Sigmoid colon (tissue), 7 donors: ENCODE measurements around the gene KCTD1. TPM values are rescaled to one million over a fixed set of nuclear protein-coding genes. Genes with fewer than 3 reads are reported as not detected.
A peak's percentile ranks its signal among the peaks of the same experiment; 100 is the strongest.

Experiments used
- DNase-seq: peaks from one replicate; pipeline ENCODE4 v3.0.0-alpha.2; 2019
- H3K27ac ChIP-seq, 4 donors: fragments of 200-600 bp; sonication (generic); one replicate each; pipeline ENCODE4 v1.5.1; 2016 to 2019; ENCODE audit warnings: mild to moderate bottlenecking in 1 of 4
- H3K27me3 ChIP-seq, 3 donors: fragments of 200-600 bp; sonication (generic); one replicate each; pipeline ENCODE4 v1.5.1; 2019; ENCODE audit warnings: mild to moderate bottlenecking in 1 of 3
- H3K36me3 ChIP-seq, 4 donors: fragments of 200-600 bp; sonication (generic); one replicate each; pipeline ENCODE4 v1.5.1; 2016 to 2019
- H3K4me1 ChIP-seq, 4 donors: fragments of 200-600 bp; sonication (generic); one replicate each; pipeline ENCODE4 v1.5.1; 2017 to 2019
- H3K4me3 ChIP-seq, 4 donors: fragments of 200-600 bp; sonication (generic); one replicate each; pipeline ENCODE4 v1.5.1; 2017 to 2019; ENCODE audit warnings: mild to moderate bottlenecking in 2 of 4, moderate library complexity in 1 of 4
- H3K9me3 ChIP-seq, 4 donors: fragments of 200-600 bp in 3 of 4; sonication (generic) in 3 of 4; one replicate each; pipeline versions ENCODE4 v1.5.1 to v1.6.1; 2013 to 2019
- CTCF ChIP-seq, 4 experiments: fragments of 450-650 bp in 3 of 4; fragments of 200-600 bp in 1 of 4; IDR thresholded peaks; one replicate each; pipeline ENCODE4 v1.5.1; 2016 to 2019; ENCODE audit warnings: antibody characterized with exemption in 4 of 4, mild to moderate bottlenecking in 3 of 4, moderate library complexity in 2 of 4
- EP300 ChIP-seq, 4 donors: sonication (generic); formaldehyde crosslinking; IDR thresholded peaks; one replicate each; pipeline ENCODE4 v1.6.1; 2017; ENCODE audit warnings: antibody characterized with exemption in 4 of 4
- POLR2A ChIP-seq, 2 donors: fragments of 450-650 bp; IDR thresholded peaks; one replicate each; pipeline ENCODE4 v1.6.1; 2016; ENCODE audit warnings: antibody characterized with exemption in 2 of 2, mild to moderate bottlenecking in 2 of 2, moderate library complexity in 2 of 2
- POLR2AphosphoS5 ChIP-seq, 4 donors: sonication (generic); formaldehyde crosslinking; IDR thresholded peaks; one replicate each; pipeline ENCODE4 v1.6.1; 2017; ENCODE audit warnings: antibody characterized with exemption in 4 of 4
- WGBS, 2 donors: extraction: QIAGEN DNeasy Blood & Tissue Kit; methylation state at CpG; one replicate each; pipeline ENCODE4 v1.1.7; 2013; 5-methylcytosine and 5-hydroxymethylcytosine counted together
- intact Hi-C: fragments of 100-400 bp; cut with DNase I; formaldehyde crosslinking; loops from one replicate; pipeline ENCODE4 v1.15.1; 2023
- polyA plus RNA-seq, 3 donors: library from polyadenylated mRNA; stranded (reverse); fragments of 200-250 nt; gene quantifications; one replicate each; pipeline ENCODE4 v1.2.3, GENCODE V29; 2013
- total RNA-seq, 4 donors: library from RNA; depleted of rRNA; stranded (reverse); fragments of >200 nt; gene quantifications; one replicate each; pipeline ENCODE4 v1.1.0, GENCODE V29; 2016
- donor health status: healthy with polysubstance abuse.
- donor health status: Bipolar disorder and iron deficiency.
- donor health status: healthy.

KCTD1 gene
- total and polyA plus RNA-seq, 7 donors = 3.4 to 22.4 (median 10.9) TPM

- Histone ChIP-seq H3K4me3 (peak overlapping the region; percentile 15 to 75 (median 70)), H3K9me3 (no peaks in the 10 kb centered on the region), H3K36me3 (no peaks in the 10 kb centered on the region), H3K27ac (peak overlapping the region; percentile 55 to 74 (median 72)), H3K27me3 (peaks cover 10 to 47% (median 35%) of the 10 kb centered on the region in 3 donors), H3K4me1 (peaks cover 0 to 44% (median 40%) of the 10 kb centered on the region in 4 donors)
- WGBS, 2 donors = 11 to 20% methylated on average over 28 of the region's 28 CpGs
- TF ChIP-seq POLR2A (IDR thresholded peaks at IDR 0.05) (no peak), EP300 (IDR thresholded peaks at IDR 0.05) (no peak), POLR2AphosphoS5 (IDR thresholded peaks at IDR 0.05) (peak; percentile 10 to 49 (median 26)), CTCF (IDR thresholded peaks at IDR 0.05) (no peak)
- intact Hi-C loops = no loop called here
- no peak for DNase-seq
These were observed 2.8 kb upstream of the KCTD1 start for GRCh38 chr18:26550998-26551694.

- peak overlapping the region; percentile 55 to 74 (median 72) for H3K27ac ChIP-seq
- peak; percentile 80 for DNase-seq
- peak overlapping the region; percentile 61 to 75 (median 70) for H3K4me3 ChIP-seq
- intact Hi-C loops = loop anchor here (5.0 to 10.0 kb wide), 3 partner anchors 108 to 455 kb away; partner anchors contain the start of gene SS18
- peaks cover 10 to 47% (median 35%) of the 10 kb centered on the region in 3 donors for H3K27me3 ChIP-seq
- peaks cover 0 to 56% (median 52%) of the 10 kb centered on the region in 4 donors for H3K4me1 ChIP-seq
- TF ChIP-seq POLR2AphosphoS5 (IDR thresholded peaks at IDR 0.05) (peak in 3 of 4 donors; percentile 45 to 73 (median 67)), CTCF (IDR thresholded peaks at IDR 0.05) (no peak)
- WGBS, 2 donors = 0 to 1% methylated on average over 71 of the region's 71 CpGs
- H3K9me3 ChIP-seq = no peaks in the 10 kb centered on the region
- no peaks in the 10 kb centered on the region for H3K36me3 ChIP-seq
These were observed 1.1 kb upstream of the KCTD1 start for GRCh38 chr18:26549263-26550094.

GRCh38 chr18:26547646-26548414, 523 bp downstream of the KCTD1 start:
- peak overlapping the region; percentile 55 to 74 (median 72) for H3K27ac ChIP-seq
- peak overlapping the region; percentile 61 to 75 (median 70) for H3K4me3 ChIP-seq
- 5 to 21% methylated on average over 84 of the region's 84 CpGs for WGBS, 2 donors
- peaks cover 0 to 56% (median 53%) of the 10 kb centered on the region in 4 donors for H3K4me1 ChIP-seq
- TF ChIP-seq CTCF (IDR thresholded peaks at IDR 0.05) = peak in 2 of 4 experiments; percentile 16 to 41
- TF ChIP-seq POLR2AphosphoS5 (IDR thresholded peaks at IDR 0.05) = no peak
- no peaks in the 10 kb centered on the region for H3K36me3 ChIP-seq
- H3K27me3 ChIP-seq = peaks cover 10 to 35% (median 27%) of the 10 kb centered on the region in 3 donors
- DNase-seq = peak; percentile 86
- intact Hi-C loops = loop anchor here (5.0 to 10.0 kb wide), 3 partner anchors 109 to 453 kb away; partner anchors contain the start of gene SS18
- H3K9me3 ChIP-seq = no peaks in the 10 kb centered on the region

GRCh38 chr18:26546875-26547645, 1.3 kb downstream of the KCTD1 start:
- no peak for DNase-seq
- Histone ChIP-seq H3K27me3 (peaks cover 10 to 27% (median 20%) of the 10 kb centered on the region in 3 donors), H3K36me3 (no peaks in the 10 kb centered on the region), H3K9me3 (no peaks in the 10 kb centered on the region), H3K4me3 (peak overlapping the region; percentile 61 to 75 (median 70)), H3K4me1 (peaks cover 0 to 56% (median 53%) of the 10 kb centered on the region in 4 donors), H3K27ac (peak overlapping the region in 2 of 4 donors; percentile 55 to 71)
- intact Hi-C loops = loop anchor here (5.0 to 10.0 kb wide), 3 partner anchors 110 to 452 kb away; partner anchors contain the start of gene SS18
- WGBS, 2 donors = 72 to 93% methylated on average over 69 of the region's 69 CpGs
- TF ChIP-seq POLR2AphosphoS5 (IDR thresholded peaks at IDR 0.05) (no peak), POLR2A (IDR thresholded peaks at IDR 0.05) (no peak), CTCF (IDR thresholded peaks at IDR 0.05) (no peak), EP300 (IDR thresholded peaks at IDR 0.05) (no peak)
